Activated CD4-positive, alpha-beta T cell treated with anti-CD3 and anti-CD28 coated beads for 24 hours (primary cell): ENCODE data around the gene KIAA1586.
"Not testable (repeated sequence)": the region's sequence is repeated elsewhere in the genome, so short reads cannot be mapped to it uniquely, and the experiment has no call there.

Source experiments
- DNase-seq, 2 donors: peaks; one replicate each; pipeline ENCODE4 v3.0.0-alpha.2; 2020; ENCODE audit warnings: low read depth in 2 of 2

Gene KIAA1586

GRCh38 chr6:57044568-57044967 is 1.9 kb upstream of the KIAA1586 start:
- no peak for DNase-seq

GRCh38 chr6:57047257-57047585 is 728 bp downstream of the KIAA1586 start:
- DNase-seq, result not testable (repeated sequence)

GRCh38 chr6:57047859-57048258 is 1.4 kb downstream of the KIAA1586 start:
- DNase-seq, result not testable (repeated sequence)

GRCh38 chr6:57048577-57048976 is 2.1 kb downstream of the KIAA1586 start:
- no peak for DNase-seq

- DNase-seq, result no peak
Measured at GRCh38 chr6:57063847-57064246, 17.4 kb downstream of the KIAA1586 start.

- no peak for DNase-seq
Measured at GRCh38 chr6:57064809-57065208, 18.3 kb downstream of the KIAA1586 start.

GRCh38 chr6:57068061-57068460 is 21.6 kb downstream of the KIAA1586 start:
- no peak for DNase-seq

DNA sequence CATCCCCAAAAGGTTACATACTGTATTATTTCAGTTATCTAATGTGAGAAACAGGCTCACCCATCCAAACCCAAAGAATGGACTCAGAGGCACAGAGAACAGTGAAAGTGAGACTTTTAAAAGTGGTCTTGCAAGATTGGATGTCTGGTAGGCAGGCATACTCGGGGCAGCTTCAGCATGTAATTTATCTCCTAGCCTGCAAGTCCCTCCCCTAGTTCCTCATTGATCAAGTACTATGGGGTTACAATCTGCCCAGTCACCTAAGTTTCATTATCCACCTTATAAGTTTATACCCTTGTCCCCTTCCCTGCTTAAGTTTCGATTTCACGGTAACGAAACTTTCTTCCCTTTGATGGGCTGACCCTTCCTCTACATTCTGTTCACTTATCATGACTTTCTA is 22.7 kb downstream of the KIAA1586 start:
- DNase-seq, result no peak

GRCh38 chr6:57069920-57070331 is 23.4 kb downstream of the KIAA1586 start:
- DNase-seq, result no peak

DNA sequence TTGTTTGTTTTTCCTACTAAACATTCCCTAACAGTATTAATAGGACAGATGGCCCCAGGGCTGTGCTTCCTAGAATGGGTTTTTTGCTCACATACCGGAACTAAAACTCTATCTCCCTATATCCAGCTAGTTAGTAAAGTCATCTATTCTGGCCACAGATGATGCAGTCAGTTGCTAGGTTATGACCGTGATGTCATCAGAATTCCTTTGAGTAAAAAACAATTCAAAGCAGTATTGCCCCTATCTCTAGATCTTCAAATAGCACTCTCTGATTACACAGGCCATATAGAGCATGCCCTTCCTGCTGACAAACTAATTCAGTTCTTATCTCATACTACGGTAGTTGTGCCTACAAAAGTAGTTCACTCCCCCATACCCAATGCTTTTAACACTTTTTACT is 25.6 kb downstream of the KIAA1586 start:
- no peak for DNase-seq

- no peak for DNase-seq
Measured at GRCh38 chr6:57074383-57074782, 27.9 kb downstream of the KIAA1586 start.

- DNase-seq, result no peak
Measured at GRCh38 chr6:57075092-57075491, 28.6 kb downstream of the KIAA1586 start.

- DNase-seq, result no peak
Measured at GRCh38 chr6:57078531-57079207, 32.2 kb downstream of the KIAA1586 start.

DNA sequence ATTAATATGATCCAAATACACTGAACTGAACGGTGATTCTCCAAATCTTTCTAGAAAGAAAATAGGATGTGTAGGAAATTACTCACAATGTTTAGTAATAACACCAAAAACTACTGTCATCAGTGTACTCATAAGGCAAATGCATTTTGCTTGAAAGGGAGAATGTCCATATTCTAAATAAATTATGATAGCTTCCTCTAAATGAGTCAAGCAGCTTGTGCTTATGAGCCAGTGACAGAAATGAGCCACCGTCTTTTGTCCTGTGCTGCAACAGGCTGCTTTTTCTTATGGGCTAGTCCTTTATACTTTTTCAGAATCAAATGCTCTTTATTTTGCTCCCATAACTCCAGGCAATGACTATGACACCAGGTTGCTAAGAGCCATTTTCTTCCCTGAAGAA is 39.0 kb downstream of the KIAA1586 start:
- DNase-seq, result no peak

GRCh38 chr6:57086843-57087242 is 40.4 kb downstream of the KIAA1586 start:
- DNase-seq, result no peak

DNA sequence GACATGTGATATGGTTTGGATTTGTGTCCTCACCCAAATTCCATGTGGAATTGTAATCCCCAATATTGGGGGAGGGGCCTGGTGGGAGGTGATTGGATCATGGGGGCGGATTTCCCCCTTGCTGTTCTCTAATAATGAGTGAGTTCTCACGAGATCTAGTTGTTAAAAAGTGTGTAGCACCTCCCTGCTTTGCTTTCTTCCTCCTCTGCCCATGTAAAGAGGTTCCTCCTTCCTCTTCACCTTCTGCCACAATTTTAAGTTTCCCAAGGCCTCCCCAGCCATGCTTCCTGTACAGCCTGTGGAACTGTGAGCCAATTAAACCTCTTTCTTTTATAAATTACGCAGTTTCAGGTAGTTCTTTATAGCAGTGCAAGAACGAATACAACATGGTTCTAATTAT is 41.4 kb downstream of the KIAA1586 start:
- no peak for DNase-seq

DNA sequence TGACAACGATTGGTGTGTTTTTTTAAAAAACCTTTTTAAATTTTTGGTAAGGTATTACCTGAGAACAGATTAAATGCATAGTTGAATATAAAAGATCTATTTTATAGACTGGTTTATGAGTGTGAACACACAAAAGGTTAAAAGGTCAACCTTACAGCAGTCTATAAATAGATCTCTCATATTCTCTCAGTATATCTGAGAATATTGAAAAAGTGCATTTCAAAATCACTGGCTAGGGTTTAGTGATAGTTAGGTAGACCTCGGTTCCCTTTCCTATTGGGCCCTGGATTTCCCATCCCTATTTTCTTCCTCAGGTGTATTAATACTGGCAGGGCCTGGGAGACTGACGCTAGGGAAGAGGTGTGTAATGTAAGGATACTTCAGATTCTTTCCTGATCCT is 42.8 kb downstream of the KIAA1586 start:
- DNase-seq, result no peak

DNA sequence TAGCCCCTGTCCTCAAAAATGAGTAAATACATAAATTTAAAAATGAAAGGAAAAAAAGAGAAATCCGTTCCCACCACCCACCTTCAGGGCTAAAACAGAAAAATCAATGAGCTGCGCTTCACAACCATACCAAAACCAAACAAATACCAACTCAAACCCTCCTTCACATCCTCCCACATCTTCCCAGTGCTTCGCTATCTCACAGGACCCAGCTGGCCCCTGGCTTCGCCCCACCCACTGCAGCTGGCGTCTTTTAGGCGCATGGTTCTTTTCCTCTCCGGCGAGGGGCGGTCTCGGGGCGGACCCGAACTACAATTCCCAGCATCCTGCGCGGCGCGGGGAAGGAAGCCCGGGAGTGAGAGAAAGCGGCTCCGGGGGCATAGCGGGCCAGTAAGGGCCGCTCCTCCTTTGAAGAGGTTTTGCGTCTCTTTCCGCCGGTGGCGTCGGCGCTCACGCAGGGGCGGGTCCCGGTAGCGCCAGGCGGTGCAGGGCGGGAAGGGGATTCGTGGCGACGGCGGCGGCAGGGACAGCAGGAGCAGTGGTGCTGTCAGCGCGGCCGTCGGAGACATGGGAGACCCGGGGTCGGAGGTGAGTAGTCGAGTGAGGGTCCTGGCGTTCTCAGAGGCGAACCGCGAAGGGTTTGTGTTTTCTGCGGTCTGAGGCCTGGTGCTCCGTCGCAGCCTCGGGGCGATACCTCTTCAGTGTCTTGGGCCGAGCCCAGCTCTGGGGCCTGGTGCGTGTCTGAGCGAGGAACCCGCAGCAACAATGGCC is 43.4 kb downstream of the KIAA1586 start, which contains the start of gene ZNF451:
Gene ZNF451, plus strand, starts transcription at position 502 of the 771 bp plus-strand sequence. Its CDS starts 66 bp downstream, at position 568.
- DNase-seq, result peak; percentile 92 to 94

DNA sequence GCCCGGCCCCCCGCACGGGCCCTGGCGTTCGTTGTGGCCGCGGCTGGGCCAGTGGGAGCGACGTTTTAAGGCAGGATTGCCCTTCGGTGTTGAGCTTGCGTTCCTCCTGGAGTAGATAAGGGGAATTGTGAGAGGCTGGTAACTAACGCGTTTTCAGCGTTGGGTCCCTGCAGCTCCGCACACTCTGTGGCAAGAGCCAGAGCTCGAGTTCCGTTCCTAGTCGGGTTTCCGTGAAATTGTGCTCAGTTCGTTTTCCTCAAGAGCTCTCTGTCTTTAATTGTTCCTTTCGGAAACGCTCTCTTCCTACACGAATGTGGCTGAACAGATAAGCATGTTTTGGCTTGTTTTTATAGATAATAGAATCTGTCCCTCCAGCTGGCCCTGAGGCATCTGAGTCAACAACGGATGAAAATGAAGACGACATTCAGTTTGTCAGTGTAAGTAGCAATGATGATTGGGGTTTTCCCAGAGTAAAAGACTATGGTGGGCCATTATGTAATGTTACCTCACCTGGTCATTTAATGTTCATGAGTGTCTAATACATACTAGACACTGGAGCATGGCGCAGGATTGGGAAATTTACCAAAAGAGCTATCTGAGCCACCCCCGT is 44.1 kb downstream of the KIAA1586 start:
- DNase-seq, result not testable (repeated sequence)

DNA sequence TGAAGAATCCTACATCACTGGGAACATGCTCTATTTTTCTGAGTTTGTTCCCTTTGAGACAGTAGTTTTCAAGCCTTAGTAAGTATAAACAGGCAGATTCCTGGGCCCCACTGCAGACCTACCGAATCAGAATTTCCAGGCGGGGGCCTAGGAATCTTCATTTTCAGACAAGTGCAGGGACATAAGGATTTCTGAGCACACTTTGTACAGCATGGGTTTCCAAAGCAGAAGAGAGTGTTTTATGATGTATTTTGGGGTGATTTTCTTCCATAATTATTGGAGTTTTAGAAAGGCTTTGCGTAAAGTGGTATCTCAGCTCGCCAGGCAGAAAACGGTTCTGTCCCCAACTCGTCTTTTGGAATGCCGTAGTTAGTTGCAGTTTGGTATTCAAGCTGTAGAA is 44.9 kb downstream of the KIAA1586 start:
- DNase-seq, result not testable (repeated sequence)

DNA sequence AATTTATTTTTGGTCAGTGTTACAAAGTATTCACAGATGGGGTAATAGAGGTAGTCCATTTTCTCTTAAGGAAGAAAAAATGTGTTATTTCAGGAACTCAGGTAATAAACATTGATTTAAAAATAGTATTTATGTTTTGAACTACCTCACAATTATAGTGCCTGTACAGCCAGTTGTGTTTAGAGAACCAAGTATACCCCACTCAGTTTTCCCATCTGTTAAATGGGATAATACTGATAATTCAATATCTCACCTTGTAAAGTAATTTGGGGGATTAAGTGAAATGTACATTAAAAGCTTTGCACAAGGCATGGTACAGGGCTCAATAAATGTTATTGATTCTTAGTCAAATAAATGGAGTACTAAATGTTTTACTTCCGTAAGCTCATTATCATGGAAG is 48.2 kb downstream of the KIAA1586 start:
- DNase-seq, result no peak

- DNase-seq, result no peak
Measured at GRCh38 chr6:57097596-57097995, 51.1 kb downstream of the KIAA1586 start.

GRCh38 chr6:57102976-57103375 is 56.5 kb downstream of the KIAA1586 start:
- no peak for DNase-seq
